Measurements from ENCODE around the gene ANLN. TPM values are rescaled to one million over a fixed set of nuclear protein-coding genes. Genes with fewer than 3 reads are reported as not detected.

ANLN gene
- total and polyA plus RNA-seq, 4 donors = 0.17 to 27.0 (median 1.3) TPM

DNA sequence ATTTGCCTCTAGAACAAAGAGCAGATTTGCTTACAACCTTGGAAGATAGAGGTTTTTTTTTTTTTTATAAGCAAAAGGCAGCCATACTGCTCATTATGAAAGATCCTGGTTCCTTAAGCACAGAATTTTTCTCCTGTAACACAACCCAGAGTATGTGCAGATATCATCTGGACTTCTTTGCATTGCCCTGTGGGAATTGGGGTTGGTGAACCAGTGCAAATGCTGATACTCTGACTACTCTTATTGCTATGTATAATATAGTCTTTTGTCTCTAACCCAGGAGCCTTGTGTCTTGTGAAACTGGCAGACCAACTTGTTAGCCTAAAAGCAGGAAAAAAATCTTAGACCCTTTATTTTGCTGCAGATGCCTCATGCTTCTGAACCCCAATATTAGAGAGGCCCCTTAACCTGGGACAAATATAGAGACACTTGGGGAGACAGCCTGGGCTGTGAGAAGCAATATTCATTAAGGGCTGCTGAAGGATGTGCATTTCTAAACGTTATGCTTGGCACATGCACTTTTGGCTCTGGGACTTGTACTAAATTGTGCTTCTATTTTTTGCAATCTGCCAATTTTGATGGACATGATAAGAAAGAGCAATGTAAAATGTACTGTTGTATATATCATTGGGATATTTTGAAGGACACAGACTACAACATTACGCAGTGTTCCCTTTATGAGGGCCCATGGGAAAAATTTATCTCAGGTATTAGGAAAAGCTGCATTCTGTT lies 78.9 kb downstream of the ANLN start:
- no peak overlapping the region for H3K27ac ChIP-seq (ENCODE audit: low read depth in 1 of 2, low read length in 2 of 2)
- H3K36me3 ChIP-seq (ENCODE audit: control insufficient read depth in 4 of 4, insufficient read depth in 3 of 4, low read depth in 1 of 4, low read length in 3 of 4) = no peaks in the 10 kb centered on the region
- DNase-seq (ENCODE audit: low spot score) = no peak
- H3K4me3 ChIP-seq (ENCODE audit: low read depth in 1 of 3, low read length in 3 of 3) = no peak overlapping the region
- H3K4me1 ChIP-seq (ENCODE audit: control insufficient read depth in 4 of 4, insufficient read depth in 4 of 4, low read length in 3 of 4) = peaks cover 0 to 18% (median 5%) of the 10 kb centered on the region in 4 donors
- TF ChIP-seq, protein P1, sequence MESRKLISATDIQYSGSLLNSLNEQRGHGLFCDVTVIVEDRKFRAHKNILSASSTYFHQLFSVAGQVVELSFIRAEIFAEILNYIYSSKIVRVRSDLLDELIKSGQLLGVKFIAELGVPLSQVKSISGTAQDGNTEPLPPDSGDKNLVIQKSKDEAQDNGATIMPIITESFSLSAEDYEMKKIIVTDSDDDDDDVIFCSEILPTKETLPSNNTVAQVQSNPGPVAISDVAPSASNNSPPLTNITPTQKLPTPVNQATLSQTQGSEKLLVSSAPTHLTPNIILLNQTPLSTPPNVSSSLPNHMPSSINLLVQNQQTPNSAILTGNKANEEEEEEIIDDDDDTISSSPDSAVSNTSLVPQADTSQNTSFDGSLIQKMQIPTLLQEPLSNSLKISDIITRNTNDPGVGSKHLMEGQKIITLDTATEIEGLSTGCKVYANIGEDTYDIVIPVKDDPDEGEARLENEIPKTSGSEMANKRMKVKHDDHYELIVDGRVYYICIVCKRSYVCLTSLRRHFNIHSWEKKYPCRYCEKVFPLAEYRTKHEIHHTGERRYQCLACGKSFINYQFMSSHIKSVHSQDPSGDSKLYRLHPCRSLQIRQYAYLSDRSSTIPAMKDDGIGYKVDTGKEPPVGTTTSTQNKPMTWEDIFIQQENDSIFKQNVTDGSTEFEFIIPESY (IDR thresholded peaks at IDR 0.05) = no peak
- TF ChIP-seq, protein P2, sequence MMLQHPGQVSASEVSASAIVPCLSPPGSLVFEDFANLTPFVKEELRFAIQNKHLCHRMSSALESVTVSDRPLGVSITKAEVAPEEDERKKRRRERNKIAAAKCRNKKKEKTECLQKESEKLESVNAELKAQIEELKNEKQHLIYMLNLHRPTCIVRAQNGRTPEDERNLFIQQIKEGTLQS (IDR thresholded peaks at IDR 0.05) = no peak
- no peak for TF ChIP-seq FOXA2 (IDR thresholded peaks at IDR 0.05)
- no peaks in the 10 kb centered on the region for H3K27me3 ChIP-seq (ENCODE audit: control insufficient read depth in 4 of 4, insufficient read depth in 4 of 4, low read length in 3 of 4)
- H3K9me3 ChIP-seq (ENCODE audit: control insufficient read depth in 4 of 4, low read length in 3 of 4) = no peaks in the 10 kb centered on the region
- H3K9ac ChIP-seq (ENCODE audit: low read depth in 1 of 2, low read length in 2 of 2) = no peak overlapping the region
- WGBS = 61% methylated on average over 2 of the region's 2 CpGs

DNA sequence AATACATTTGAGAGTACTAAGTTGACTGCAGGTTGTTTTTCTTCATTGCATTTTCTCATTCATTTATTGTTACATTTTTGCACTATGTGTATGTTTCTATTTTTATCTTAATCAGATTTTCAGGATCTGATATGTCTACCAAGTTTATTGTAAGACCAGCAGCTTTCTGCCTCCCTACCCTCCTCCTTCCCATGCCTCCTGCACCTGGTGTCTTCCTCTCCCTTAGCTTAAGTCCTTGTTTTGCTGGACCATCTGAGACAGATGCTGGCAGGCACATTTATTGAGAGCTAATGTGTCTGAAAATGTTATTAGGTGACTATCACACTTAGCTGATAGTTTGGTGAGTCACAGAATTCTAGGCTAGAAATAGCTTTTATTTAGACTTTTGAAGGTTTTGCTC lies 79.6 kb downstream of the ANLN start:
- H3K4me3 ChIP-seq (ENCODE audit: low read depth in 1 of 3, low read length in 3 of 3) = no peak overlapping the region
- no peaks in the 10 kb centered on the region for H3K9me3 ChIP-seq (ENCODE audit: control insufficient read depth in 4 of 4, low read length in 3 of 4)
- H3K27ac ChIP-seq (ENCODE audit: low read depth in 1 of 2, low read length in 2 of 2) = no peak overlapping the region
- no peak for TF ChIP-seq SP1 (IDR thresholded peaks at IDR 0.05)
- no peak for TF ChIP-seq JUND (IDR thresholded peaks at IDR 0.05)
- TF ChIP-seq, protein P3, sequence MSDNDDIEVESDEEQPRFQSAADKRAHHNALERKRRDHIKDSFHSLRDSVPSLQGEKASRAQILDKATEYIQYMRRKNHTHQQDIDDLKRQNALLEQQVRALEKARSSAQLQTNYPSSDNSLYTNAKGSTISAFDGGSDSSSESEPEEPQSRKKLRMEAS (IDR thresholded peaks at IDR 0.05) = no peak
- TF ChIP-seq, protein P4, sequence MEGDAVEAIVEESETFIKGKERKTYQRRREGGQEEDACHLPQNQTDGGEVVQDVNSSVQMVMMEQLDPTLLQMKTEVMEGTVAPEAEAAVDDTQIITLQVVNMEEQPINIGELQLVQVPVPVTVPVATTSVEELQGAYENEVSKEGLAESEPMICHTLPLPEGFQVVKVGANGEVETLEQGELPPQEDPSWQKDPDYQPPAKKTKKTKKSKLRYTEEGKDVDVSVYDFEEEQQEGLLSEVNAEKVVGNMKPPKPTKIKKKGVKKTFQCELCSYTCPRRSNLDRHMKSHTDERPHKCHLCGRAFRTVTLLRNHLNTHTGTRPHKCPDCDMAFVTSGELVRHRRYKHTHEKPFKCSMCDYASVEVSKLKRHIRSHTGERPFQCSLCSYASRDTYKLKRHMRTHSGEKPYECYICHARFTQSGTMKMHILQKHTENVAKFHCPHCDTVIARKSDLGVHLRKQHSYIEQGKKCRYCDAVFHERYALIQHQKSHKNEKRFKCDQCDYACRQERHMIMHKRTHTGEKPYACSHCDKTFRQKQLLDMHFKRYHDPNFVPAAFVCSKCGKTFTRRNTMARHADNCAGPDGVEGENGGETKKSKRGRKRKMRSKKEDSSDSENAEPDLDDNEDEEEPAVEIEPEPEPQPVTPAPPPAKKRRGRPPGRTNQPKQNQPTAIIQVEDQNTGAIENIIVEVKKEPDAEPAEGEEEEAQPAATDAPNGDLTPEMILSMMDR (IDR thresholded peaks at IDR 0.05; ENCODE audit: low read depth, low read length, missing input control) = no peak
- no peak for TF ChIP-seq GABPA (IDR thresholded peaks at IDR 0.05 in 1 of 2, conservative IDR thresholded peaks at IDR 0.05 in 1 of 2)
- no peak for TF ChIP-seq TAF1 (conservative IDR thresholded peaks at IDR 0.05)
- TF ChIP-seq, protein P1 (IDR thresholded peaks at IDR 0.05) = no peak
- TF ChIP-seq HNF4G (IDR thresholded peaks at IDR 0.05) = no peak
- no peak for TF ChIP-seq RXRA (IDR thresholded peaks at IDR 0.05)
- TF ChIP-seq RAD21 (IDR thresholded peaks at IDR 0.05) = no peak
- peaks cover 0 to 18% (median 5%) of the 10 kb centered on the region in 4 donors for H3K4me1 ChIP-seq (ENCODE audit: control insufficient read depth in 4 of 4, insufficient read depth in 4 of 4, low read length in 3 of 4)
- DNase-seq (ENCODE audit: low spot score) = no peak
- H3K9ac ChIP-seq (ENCODE audit: low read depth in 1 of 2, low read length in 2 of 2) = no peak overlapping the region
- H3K36me3 ChIP-seq (ENCODE audit: control insufficient read depth in 4 of 4, insufficient read depth in 3 of 4, low read depth in 1 of 4, low read length in 3 of 4) = no peaks in the 10 kb centered on the region
- no peaks in the 10 kb centered on the region for H3K27me3 ChIP-seq (ENCODE audit: control insufficient read depth in 4 of 4, insufficient read depth in 4 of 4, low read length in 3 of 4)

Measured in liver (tissue), 9 donors.